ENCODE measurements around the gene ZNF460.
"Not testable (repeated sequence)": the region's sequence is repeated elsewhere in the genome, so short reads cannot be mapped to it uniquely, and the experiment has no call there.

The ZNF460 gene

GRCh38 chr19:57280165-57280961 is at the start of gene ZNF460:
TSS of gene ZNF460 (plus strand) at chr19:57280485. CDS start at chr19:57280807, 322 bp downstream.
- peak; percentile 98 for DNase-seq (ENCODE audit: low spot score)

DNA sequence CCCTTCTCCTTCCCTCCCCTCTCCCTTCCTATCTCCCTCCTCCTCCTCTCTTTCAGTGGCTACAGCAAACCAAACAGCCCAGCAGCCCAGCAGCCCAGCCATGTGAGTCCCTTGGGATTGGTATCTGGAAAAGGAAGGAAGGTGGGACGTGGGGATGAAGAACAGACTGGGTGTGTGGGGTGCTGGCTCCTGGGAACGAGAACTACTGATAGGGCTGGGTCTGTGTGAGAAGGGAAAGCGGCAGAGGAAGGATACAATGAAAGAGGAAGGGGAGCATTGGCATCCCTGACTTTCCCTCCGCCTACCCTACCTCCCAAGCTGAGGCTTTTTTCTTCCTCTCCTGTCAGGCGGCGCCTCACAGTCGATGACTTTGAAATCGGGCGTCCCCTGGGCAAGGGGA is 48.6 kb upstream of the ZNF460 start:
- DNase-seq (ENCODE audit: low spot score): no peak

- no peak for DNase-seq (ENCODE audit: low spot score)
Measured at GRCh38 chr19:57233207-57233606, 47.1 kb upstream of the ZNF460 start.

- no peak for DNase-seq (ENCODE audit: low spot score)
Measured at GRCh38 chr19:57239982-57240310, 40.3 kb upstream of the ZNF460 start.

DNA sequence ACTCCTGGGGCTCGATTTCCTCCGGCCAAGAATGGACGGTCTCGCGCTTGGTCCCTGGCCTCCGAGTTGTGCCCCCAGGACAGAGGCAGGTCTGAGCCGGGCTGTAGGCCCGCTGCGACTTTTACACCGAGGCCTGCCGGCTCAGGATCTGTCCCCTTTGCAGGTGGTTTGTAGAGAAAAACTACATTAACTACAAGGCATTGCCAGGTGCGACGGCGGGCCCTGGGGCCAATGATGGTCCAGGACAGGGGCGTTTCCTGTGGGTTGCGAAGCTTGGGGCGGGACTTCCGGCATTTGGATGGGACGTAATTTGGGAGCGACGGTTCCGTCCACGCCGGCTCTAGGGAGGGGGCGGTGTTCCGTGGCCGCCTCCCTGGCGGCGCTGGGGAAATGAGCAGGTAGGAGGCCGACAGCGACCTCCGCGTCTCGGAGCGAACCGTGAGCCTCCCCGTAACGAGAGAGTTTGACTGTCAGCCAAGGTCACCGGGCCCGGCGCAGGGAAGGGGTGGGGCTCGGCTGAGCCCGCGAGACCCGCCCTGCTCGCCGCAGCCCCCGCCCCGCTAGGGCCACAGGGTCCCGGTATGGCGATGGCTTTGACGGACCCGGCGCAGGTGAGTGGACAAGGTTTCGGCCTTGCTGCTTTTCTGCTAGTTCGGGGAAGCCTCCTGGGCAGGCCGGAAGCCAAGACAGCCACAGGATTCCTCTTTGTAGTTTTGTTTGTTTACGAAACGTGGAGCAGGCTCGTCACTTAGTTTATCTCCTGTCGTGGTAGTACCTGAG is 39.8 kb upstream of the ZNF460 start, which contains the start of gene ZNF805:
TSS of gene ZNF805 (plus strand) at position 322 of the 780 bp plus-strand sequence. CDS start at position 582, 260 bp downstream.
- DNase-seq (ENCODE audit: low spot score): peak; percentile 97

- DNase-seq (ENCODE audit: low spot score): peak; percentile 6
Measured at GRCh38 chr19:57241176-57241575, 39.1 kb upstream of the ZNF460 start.

DNA sequence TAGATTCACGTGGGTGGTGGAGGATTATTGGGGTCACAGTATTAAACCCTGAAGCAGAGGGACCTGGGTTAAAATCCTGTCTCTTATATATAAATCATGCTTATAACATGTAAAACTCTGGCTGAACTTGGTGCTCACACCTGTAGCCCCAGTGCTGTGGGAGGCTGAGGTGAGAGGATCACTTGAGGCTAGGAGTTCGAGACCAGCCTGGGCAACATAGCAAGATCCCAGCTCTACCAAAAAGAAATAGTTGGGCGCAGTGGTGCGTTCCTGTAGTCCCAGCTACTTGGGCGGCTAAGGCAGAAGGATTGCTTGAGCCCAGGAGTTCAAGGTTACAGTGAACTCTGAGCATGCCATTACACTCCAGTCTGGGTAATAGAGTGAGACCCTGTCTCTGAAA is 37.5 kb upstream of the ZNF460 start:
- no peak for DNase-seq (ENCODE audit: low spot score)

DNA sequence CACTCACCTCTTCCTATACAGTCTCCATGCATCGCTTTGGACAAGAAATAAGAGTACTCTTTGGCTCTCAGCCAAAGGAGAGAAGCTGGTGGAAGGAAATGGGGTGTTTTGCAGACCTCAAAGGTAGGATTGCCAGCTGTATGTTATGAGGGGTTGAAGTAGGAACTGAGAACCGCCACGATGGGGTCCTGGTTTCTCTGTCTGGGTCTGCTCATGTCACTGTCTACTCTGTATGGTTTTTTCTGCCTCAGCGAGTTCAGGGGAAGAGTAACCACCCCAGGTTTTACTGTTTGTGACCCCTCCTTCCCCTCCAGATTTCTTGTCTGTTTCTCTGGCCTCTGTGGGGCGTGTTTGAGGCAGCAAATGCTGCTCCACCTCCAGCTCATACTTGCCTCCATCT is 35.8 kb upstream of the ZNF460 start:
- DNase-seq (ENCODE audit: low spot score): no peak

DNA sequence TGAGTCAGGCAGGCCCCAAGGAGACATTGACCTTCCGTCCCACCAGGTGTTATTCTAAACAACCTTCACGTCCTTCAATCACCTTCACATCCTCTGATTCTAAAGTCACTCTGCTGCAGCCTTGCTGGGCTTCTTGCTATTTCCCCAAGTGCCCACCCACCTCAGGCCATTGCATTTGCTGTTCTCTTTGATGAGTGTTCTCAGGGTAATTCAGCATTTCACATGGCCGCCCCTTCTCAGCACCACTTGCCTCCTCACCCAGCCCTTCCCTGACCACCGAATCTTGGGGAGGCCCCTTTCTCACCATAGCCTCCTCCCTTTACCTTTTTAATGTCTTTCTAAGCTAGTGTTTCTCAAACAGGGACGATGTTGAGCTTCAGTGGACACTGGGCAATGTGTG is 35.2 kb upstream of the ZNF460 start:
- no peak for DNase-seq (ENCODE audit: low spot score)

GRCh38 chr19:57245959-57246358 is 34.3 kb upstream of the ZNF460 start:
- DNase-seq (ENCODE audit: low spot score): no peak

GRCh38 chr19:57248646-57249045 is 31.6 kb upstream of the ZNF460 start:
- DNase-seq (ENCODE audit: low spot score): no peak

DNA sequence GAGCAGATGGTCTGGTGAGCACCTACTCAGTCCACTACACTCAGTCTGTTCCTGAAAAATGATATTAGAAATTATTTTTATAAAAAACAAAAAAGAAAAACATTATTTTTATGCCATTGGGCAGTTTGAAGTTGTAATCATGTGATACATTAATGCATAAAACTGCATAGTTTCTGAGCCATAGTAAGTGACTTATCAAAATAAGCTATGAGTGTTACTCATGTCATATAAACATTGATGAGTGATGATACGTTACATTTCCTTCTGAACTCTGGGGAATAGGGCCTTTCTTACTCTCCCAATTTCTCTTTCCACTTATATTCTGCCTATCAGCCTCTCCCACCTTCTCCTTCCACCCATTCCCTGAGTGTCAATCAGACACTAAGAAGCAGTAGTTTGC is 31.0 kb upstream of the ZNF460 start:
- no peak for DNase-seq (ENCODE audit: low spot score)

DNA sequence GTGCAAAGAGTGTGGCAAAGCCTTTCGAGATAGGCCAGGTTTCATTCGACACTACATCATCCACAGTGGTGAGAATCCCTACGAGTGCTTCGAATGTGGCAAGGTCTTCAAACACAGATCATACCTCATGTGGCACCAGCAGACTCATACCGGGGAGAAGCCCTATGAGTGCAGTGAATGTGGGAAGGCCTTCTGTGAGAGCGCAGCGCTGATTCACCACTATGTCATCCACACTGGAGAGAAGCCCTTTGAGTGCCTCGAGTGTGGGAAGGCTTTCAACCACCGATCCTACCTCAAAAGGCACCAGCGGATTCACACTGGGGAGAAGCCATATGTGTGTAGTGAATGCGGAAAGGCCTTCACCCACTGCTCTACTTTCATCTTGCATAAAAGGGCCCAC is 26.5 kb upstream of the ZNF460 start:
- DNase-seq (ENCODE audit: low spot score): not testable (repeated sequence)

DNA sequence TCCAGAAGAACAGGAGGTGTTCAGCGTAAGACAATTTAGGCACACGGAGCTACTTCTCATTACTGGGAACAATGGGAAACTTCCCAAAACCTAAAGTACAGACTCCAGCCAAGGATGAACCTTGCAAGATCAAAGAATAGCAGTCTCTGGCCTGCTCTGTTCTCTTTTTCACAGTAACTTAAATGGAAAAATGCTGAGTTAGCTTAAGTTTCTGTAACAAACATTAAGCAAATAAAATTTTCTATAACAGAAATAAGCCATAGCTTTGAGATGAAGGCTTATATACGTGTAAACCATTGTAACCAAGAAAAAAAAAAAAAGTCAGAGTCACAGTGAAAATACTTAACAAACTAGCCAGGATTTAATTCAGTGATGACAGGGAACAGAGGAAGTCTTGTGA is 18.2 kb upstream of the ZNF460 start:
- DNase-seq (ENCODE audit: low spot score): no peak

GRCh38 chr19:57263244-57263741 is 17.0 kb upstream of the ZNF460 start:
- DNase-seq (ENCODE audit: low spot score): no peak

GRCh38 chr19:57267291-57267690 is 13.0 kb upstream of the ZNF460 start:
- DNase-seq (ENCODE audit: low spot score): no peak

DNA sequence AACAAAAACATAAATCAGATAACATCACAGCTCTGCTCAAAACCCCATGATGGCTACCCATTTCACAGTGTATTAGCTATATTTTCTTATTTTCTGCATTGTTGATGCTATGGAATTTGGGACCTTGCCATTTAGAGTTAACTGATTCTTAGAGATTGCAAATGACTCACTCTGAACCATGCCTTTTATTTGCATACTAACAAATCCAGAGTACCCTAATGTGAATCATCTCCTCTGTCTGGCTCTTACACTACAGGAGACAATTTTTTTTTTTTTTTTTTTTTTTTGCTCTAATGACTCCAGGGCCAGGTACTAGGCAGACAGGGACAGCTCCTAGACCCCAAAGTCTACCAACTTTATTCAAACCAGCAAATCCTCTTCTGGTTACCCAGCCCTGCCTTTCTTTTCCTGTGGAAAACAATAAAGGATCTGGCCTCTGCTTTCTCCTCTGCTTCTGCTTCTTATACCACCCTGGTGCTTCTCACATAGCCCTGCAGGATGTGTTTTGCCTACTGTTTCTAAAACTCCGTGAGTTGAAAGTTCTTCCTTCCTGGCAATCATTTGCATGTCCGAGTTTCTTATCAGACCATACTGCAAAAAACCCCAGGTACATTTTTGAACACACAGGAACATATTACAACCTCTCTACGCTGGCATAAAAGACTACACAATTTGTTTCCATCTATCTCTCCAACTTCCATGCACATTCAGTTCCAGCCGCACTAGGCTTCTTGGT is 10.6 kb upstream of the ZNF460 start:
- DNase-seq (ENCODE audit: low spot score): no peak

DNA sequence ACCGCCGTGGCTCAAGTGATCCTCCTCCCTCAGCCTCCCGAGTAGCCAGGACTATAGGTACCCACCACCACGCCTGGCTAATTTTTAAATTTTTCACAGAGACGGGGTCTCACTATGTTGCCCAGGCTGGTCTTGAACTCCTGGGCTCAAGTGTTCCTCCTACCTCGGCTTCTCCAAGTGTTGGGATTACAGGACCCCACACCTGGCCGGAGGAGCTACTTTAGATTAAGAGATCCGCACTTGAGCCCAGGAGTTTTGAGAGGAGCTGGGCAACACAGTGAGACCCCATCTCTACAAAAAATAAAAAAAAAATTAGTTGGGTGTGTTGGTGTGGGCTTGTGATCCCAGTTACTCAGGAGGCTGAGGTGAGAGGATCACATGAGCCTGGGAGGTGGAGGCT is 9.0 kb upstream of the ZNF460 start:
- no peak for DNase-seq (ENCODE audit: low spot score)

GRCh38 chr19:57273014-57273413 is 7.3 kb upstream of the ZNF460 start:
- DNase-seq (ENCODE audit: low spot score): no peak

DNA sequence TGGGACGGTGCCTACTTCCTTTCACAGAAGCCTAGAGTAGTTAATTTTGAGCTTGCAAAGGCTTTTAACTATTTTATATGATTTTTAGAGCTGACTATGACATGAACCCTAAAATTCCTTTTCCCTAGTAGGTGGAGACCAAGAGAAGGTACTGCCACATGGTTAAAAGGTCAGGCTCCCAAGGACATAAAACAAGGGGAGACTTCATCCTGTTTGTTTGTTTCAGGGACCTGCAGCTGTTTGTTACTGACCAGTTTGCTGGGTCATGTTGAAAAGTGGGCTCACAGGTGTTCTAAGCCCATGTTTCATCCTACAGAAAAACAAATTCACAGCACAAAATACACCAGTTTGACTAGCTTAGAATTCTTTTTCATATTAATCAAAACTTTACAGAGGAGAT is 3.9 kb upstream of the ZNF460 start:
- no peak for DNase-seq (ENCODE audit: low spot score)

DNA sequence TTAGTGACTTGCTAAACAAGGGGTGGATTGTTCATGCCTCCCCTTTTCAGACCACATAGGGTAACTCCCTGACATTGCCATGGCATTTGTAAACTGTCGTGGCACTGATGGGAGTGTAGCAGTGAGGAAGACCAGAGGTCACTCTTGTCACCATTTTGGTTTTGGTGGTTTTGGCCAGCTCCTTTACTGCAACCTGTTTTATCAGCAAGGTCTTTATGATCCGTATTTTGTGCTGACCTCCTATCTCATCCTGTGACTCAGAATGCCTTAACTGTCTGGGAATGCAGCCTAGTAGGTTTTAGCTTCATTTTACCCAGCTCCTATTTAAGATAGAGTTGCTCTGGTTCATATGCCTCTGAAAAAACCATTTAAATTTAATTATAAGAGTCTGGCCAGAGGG is 1.8 kb upstream of the ZNF460 start:
- DNase-seq (ENCODE audit: low spot score): not testable (repeated sequence)

- DNase-seq (ENCODE audit: low spot score): peak; percentile 97
Measured at GRCh38 chr19:57279418-57280164, 694 bp upstream of the ZNF460 start.
